Neural cell (in vitro differentiated cells): Measurements from ENCODE around the gene ASIC3. TPM values are rescaled to one million over a fixed set of nuclear protein-coding genes. Genes with fewer than 3 reads are reported as not detected.

Experiments
- H2AFZ ChIP-seq: fragments of 200-600, 300-800 bp; sonication (generic), shearing (Covaris generic); 2 replicates; pipeline ENCODE4 v1.6.0; 2014; ENCODE audit warnings: low read depth, mild to moderate bottlenecking, antibody characterized with exemption, low read length, moderate library complexity
- H3F3A ChIP-seq: fragments of 200-600 bp; shearing (Covaris generic); 2 replicates; pipeline ENCODE4 v1.6.1; 2016; ENCODE audit warnings: mild to moderate bottlenecking, moderate library complexity, mixed read lengths, antibody characterized with exemption, low read length; ENCODE audit not compliant: insufficient read depth, poor library complexity, severe bottlenecking
- H3K27ac ChIP-seq: fragments of 200-600, 300-800 bp; sonication (generic), shearing (Covaris generic); 2 replicates; pipeline ENCODE4 v1.5.1; 2014; ENCODE audit warnings: mild to moderate bottlenecking, low read length, moderate library complexity
- H3K27me3 ChIP-seq: fragments of 300-800, 200-600 bp; sonication (generic), shearing (Covaris generic); 2 replicates; pipeline ENCODE4 v1.6.0; 2014; ENCODE audit warnings: mild to moderate bottlenecking, low read depth, low read length, moderate library complexity; ENCODE audit not compliant: insufficient read depth
- H3K36me3 ChIP-seq: fragments of 300-800, 200-600 bp; sonication (generic), shearing (Covaris generic); 2 replicates; pipeline ENCODE4 v1.5.1; 2014; ENCODE audit warnings: mild to moderate bottlenecking, antibody characterized with exemption, low read length, moderate library complexity; ENCODE audit not compliant: insufficient read depth
- H3K4me2 ChIP-seq: fragments of 300-800, 200-600 bp; sonication (generic), shearing (Covaris generic); 2 replicates; pipeline ENCODE4 v1.6.0; 2014; ENCODE audit warnings: mild to moderate bottlenecking, low read length
- H3K4me3 ChIP-seq: fragments of 300-800, 200-600 bp; sonication (generic), shearing (Covaris generic); 2 replicates; pipeline ENCODE4 v1.5.1; 2014; ENCODE audit warnings: mild to moderate bottlenecking, low read length, moderate library complexity
- H3K79me2 ChIP-seq: fragments of 200-600 bp; shearing (Covaris generic); replicated peaks from 2 replicates; pipeline ENCODE4 v1.6.0; 2014; ENCODE audit warnings: mild to moderate bottlenecking, low read length, moderate library complexity; ENCODE audit not compliant: insufficient read depth
- H3K9ac ChIP-seq: fragments of 300-800, 200-600 bp; sonication (generic), shearing (Covaris generic); 2 replicates; pipeline ENCODE4 v1.6.1; 2016; ENCODE audit warnings: mild to moderate bottlenecking, low read length, mixed read lengths
- H3K9me2 ChIP-seq: fragments of 200-600 bp; shearing (Covaris generic); 2 replicates; pipeline ENCODE4 v1.6.1; 2016; ENCODE audit warnings: mild to moderate bottlenecking, low read length, mixed read lengths; ENCODE audit not compliant: insufficient read depth
- H3K9me3 ChIP-seq: fragments of 200-600, 300-800 bp; sonication (generic), shearing (Covaris generic); 2 replicates; pipeline ENCODE4 v1.6.1; 2016; ENCODE audit warnings: mild to moderate bottlenecking, mixed run types, low read length, moderate library complexity, mixed read lengths
- H4K20me1 ChIP-seq: fragments of 200-600 bp; shearing (Covaris generic); 2 replicates; pipeline ENCODE4 v1.6.1; 2016; ENCODE audit warnings: mild to moderate bottlenecking, mixed run types; ENCODE audit not compliant: insufficient read depth
- EP300 ChIP-seq: fragments of 450-650 bp; conservative IDR thresholded peaks from 2 replicates; pipeline ENCODE4 v1.6.1; 2014; ENCODE audit warnings: antibody characterized with exemption, mild to moderate bottlenecking, moderate library complexity; ENCODE audit not compliant: poor library complexity, severe bottlenecking
- EZH2 ChIP-seq: fragments of 200-600, 300-800 bp; shearing (Covaris generic), sonication (generic); IDR thresholded peaks from 2 replicates; pipeline ENCODE4 v1.6.1; 2014; ENCODE audit warnings: antibody characterized with exemption, low read length, borderline replicate concordance, mild to moderate bottlenecking; ENCODE audit not compliant: insufficient read depth, poor library complexity, severe bottlenecking
- MXI1 ChIP-seq: fragments of 450-650 bp; conservative IDR thresholded peaks from 2 replicates; pipeline ENCODE4 v1.6.1; 2014; ENCODE audit warnings: antibody characterized with exemption, mild to moderate bottlenecking; ENCODE audit not compliant: poor library complexity, severe bottlenecking
- POLR2AphosphoS5 ChIP-seq: IDR thresholded peaks from 2 replicates; pipeline ENCODE4 v1.6.1; 2012
- RAD21 ChIP-seq: fragments of 450-650 bp; conservative IDR thresholded peaks from 2 replicates; pipeline ENCODE4 v1.6.1; 2014; ENCODE audit warnings: antibody characterized with exemption, mild to moderate bottlenecking, moderate library complexity
- SMC3 ChIP-seq: fragments of 450-650 bp; conservative IDR thresholded peaks from 2 replicates; pipeline ENCODE4 v1.6.1; 2014; ENCODE audit warnings: antibody characterized with exemption, mild to moderate bottlenecking, moderate library complexity; ENCODE audit not compliant: poor library complexity
- TAF1 ChIP-seq: IDR thresholded peaks from 2 replicates; pipeline ENCODE4 v1.6.1; 2012; ENCODE audit warnings: low read depth
- polyA plus RNA-seq: library from polyadenylated mRNA; depleted of rRNA; stranded (reverse); fragments of >200 nt; gene quantifications from 2 replicates; pipeline ENCODE4 v1.2.3, GENCODE V29; 2014
- TF ChIP-seq, protein P1 (sequence below): fragments of 450-650 bp; IDR thresholded peaks from 2 replicates; pipeline ENCODE4 v1.5.1; 2014; ENCODE audit warnings: antibody characterized with exemption, mild to moderate bottlenecking, moderate library complexity; ENCODE audit not compliant: poor library complexity, severe bottlenecking
- TF ChIP-seq, protein P2 (sequence below): IDR thresholded peaks from 2 replicates; pipeline ENCODE4 v1.6.1; 2012; ENCODE audit warnings: borderline replicate concordance

ASIC3 gene
- polyA plus RNA-seq, 1 donor from 2014 or later = 3.3 TPM

DNA sequence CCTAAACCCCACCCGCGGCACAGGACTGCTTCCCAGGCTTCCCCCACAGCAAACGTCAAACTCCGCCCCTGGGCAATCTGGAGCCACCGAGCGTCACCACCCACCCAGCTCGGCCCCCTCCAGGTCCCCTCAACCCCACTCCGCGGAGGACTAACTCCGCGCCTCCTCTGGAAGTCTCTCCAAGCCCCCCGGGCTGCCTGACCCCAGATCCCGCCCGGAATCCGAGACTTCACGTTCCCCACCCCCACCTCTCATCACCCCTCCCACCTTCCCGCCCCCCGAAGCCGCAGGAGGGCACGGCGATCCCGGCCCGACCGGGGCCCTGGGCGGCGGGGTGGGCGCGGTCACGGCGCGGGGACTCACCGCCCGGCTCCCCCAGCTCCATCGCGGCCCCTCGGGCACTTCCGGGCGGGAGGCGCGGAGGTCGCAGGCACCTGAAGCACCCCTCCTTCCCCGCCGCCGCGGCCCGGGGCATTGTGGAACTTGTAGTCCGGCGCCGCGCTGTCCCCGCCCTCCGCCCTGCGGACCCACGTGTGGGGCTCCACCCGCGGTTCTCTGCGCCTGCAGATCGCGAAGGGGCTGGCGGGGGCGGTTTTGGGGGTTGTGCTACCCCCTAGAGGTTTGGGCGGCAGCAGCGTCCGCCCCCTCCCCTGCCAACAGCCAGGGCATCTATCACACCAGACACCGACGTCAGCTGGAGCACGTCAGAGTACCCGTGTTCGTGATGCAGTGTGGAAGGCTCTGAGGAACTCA, 34.9 kb downstream of the ASIC3 start, which contains the start of gene TMUB1:
Gene TMUB1 (minus strand): TSS at position 423 of the 753 bp plus-strand sequence. CDS start 930 bp downstream, outside the sequence.
- Histone ChIP-seq H3K36me3 (no peaks in the 10 kb centered on the region), H3K4me2 (peak within 1 kb of the TSS; percentile 56), H3F3A (peaks cover under 1% of the 10 kb centered on the region), H2AFZ (peak within 1 kb of the TSS; percentile 40), H3K27me3 (no peaks in the 10 kb centered on the region), H4K20me1 (peaks cover 8% of the 10 kb centered on the region), H3K9me3 (no peaks in the 10 kb centered on the region), H3K79me2 (peaks cover 19% of the 10 kb centered on the region), H3K9me2 (no peaks in the 10 kb centered on the region), H3K9ac (peak within 1 kb of the TSS; percentile 75), H3K4me3 (peak within 1 kb of the TSS; percentile 79), H3K27ac (peak within 1 kb of the TSS; percentile 23)
- TF ChIP-seq MXI1 (peak; percentile 93), TAF1 (no peak), POLR2AphosphoS5 (peak; percentile 24)
- TF ChIP-seq, protein P1, sequence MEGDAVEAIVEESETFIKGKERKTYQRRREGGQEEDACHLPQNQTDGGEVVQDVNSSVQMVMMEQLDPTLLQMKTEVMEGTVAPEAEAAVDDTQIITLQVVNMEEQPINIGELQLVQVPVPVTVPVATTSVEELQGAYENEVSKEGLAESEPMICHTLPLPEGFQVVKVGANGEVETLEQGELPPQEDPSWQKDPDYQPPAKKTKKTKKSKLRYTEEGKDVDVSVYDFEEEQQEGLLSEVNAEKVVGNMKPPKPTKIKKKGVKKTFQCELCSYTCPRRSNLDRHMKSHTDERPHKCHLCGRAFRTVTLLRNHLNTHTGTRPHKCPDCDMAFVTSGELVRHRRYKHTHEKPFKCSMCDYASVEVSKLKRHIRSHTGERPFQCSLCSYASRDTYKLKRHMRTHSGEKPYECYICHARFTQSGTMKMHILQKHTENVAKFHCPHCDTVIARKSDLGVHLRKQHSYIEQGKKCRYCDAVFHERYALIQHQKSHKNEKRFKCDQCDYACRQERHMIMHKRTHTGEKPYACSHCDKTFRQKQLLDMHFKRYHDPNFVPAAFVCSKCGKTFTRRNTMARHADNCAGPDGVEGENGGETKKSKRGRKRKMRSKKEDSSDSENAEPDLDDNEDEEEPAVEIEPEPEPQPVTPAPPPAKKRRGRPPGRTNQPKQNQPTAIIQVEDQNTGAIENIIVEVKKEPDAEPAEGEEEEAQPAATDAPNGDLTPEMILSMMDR = peak; percentile 21

DNA sequence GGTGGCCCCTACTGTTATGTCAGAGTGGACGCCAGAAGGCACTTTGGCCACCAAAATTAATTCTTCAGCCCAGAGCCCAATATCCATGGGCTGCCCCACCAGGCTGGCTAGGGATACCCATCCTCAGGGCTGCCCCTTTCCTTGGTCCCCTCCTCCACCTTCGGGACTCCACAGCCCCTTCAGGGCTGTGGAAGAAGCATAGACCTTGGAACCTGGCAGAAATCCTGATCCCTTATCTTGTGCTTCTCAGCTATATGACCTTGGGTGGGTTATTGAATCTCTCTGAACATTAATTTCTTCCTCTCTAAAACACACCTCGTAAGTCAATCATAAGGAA, 35.5 kb downstream of the ASIC3 start:
- H3K27me3 ChIP-seq = no peaks in the 10 kb centered on the region
- no peaks in the 10 kb centered on the region for H3K9me3 ChIP-seq
- H3K79me2 ChIP-seq = peaks cover 25% of the 10 kb centered on the region
- H3K9ac ChIP-seq = peak overlapping the region; percentile 75
- no peaks in the 10 kb centered on the region for H3K9me2 ChIP-seq
- H3K27ac ChIP-seq = peak overlapping the region; percentile 23
- peak overlapping the region; percentile 79 for H3K4me3 ChIP-seq
- peaks cover 13% of the 10 kb centered on the region for H4K20me1 ChIP-seq
- H3K36me3 ChIP-seq = no peaks in the 10 kb centered on the region
- peaks cover 3% of the 10 kb centered on the region for H3F3A ChIP-seq
- no peak overlapping the region for H2AFZ ChIP-seq
- H3K4me2 ChIP-seq = no peak overlapping the region
- TF ChIP-seq, protein P1 = no peak
- TF ChIP-seq EP300 (no peak), TAF1 (no peak), RAD21 (no peak), MXI1 (no peak), SMC3 (no peak), POLR2AphosphoS5 (no peak), EZH2 (no peak)
- TF ChIP-seq, protein P2, sequence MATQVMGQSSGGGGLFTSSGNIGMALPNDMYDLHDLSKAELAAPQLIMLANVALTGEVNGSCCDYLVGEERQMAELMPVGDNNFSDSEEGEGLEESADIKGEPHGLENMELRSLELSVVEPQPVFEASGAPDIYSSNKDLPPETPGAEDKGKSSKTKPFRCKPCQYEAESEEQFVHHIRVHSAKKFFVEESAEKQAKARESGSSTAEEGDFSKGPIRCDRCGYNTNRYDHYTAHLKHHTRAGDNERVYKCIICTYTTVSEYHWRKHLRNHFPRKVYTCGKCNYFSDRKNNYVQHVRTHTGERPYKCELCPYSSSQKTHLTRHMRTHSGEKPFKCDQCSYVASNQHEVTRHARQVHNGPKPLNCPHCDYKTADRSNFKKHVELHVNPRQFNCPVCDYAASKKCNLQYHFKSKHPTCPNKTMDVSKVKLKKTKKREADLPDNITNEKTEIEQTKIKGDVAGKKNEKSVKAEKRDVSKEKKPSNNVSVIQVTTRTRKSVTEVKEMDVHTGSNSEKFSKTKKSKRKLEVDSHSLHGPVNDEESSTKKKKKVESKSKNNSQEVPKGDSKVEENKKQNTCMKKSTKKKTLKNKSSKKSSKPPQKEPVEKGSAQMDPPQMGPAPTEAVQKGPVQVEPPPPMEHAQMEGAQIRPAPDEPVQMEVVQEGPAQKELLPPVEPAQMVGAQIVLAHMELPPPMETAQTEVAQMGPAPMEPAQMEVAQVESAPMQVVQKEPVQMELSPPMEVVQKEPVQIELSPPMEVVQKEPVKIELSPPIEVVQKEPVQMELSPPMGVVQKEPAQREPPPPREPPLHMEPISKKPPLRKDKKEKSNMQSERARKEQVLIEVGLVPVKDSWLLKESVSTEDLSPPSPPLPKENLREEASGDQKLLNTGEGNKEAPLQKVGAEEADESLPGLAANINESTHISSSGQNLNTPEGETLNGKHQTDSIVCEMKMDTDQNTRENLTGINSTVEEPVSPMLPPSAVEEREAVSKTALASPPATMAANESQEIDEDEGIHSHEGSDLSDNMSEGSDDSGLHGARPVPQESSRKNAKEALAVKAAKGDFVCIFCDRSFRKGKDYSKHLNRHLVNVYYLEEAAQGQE = no peak
